HepG2 (cell line): ENCODE measurements around the gene CNDP1. TPM values are rescaled to one million over a fixed set of nuclear protein-coding genes. Genes with fewer than 3 reads are reported as not detected.

ENCODE experiments used
- ATAC-seq: fragments of 200-7000 bp; cut with Tn5 transposase; 3 replicates; pipeline ENCODE4 v1.9.1; 2020; ENCODE audit warnings: mild to moderate bottlenecking, moderate library complexity
- BruUV-seq: library from RNA; stranded (reverse); fragments of 400-500 nt; replicated peaks from 2 replicates; lab custom pipeline; 2021; lab: Mats Ljungman, UMichigan
- CTCF ChIA-PET: fragments of 300-600 bp; formaldehyde crosslinking; extraction: SDS; loops from one replicate; lab custom pipeline; 2021; ENCODE audit warnings: low total read pairs, inconsistent platforms, low intra/inter-chr PET ratio; lab: Yijun Ruan, JAX
- POLR2A ChIA-PET: fragments of 350-600 bp; sonication (Branson Sonifier 250); formaldehyde crosslinking; loops from one replicate; lab custom pipeline; 2020; ENCODE audit warnings: antibody characterized with exemption, inconsistent platforms; lab: Yijun Ruan, JAX
- DNase-seq: peaks from one replicate; pipeline ENCODE4 v3.0.0-alpha.2; 2015; ENCODE audit warnings: low spot score
- FAIRE-seq: peaks from 3 replicates; lab custom pipeline; 2011; peaks lifted over from hg19 to GRCh38; lab: Jason Lieb, UNC
- H2AFZ ChIP-seq: one replicate; pipeline ENCODE4 v1.6.1; 2011; ENCODE audit warnings: low read length, inconsistent platforms
- H3K27ac ChIP-seq: fragments of 300-600 bp; 3 replicates; pipeline ENCODE4 v1.8.0; 2011; ENCODE audit warnings: mixed run types, mild to moderate bottlenecking, mixed read lengths, low read length, inconsistent platforms; ENCODE audit not compliant: insufficient read depth; ENCODE audit errors: extremely low read length
- H3K27me3 ChIP-seq, 2 experiments: fragments of 200-600 bp in 1 of 2; 2 replicates in 1 of 2; 3 replicates in 1 of 2; pipeline versions ENCODE4 v1.6.0 to v1.8.0; 2011; ENCODE audit warnings: low read length in 2 of 2, mild to moderate bottlenecking in 2 of 2, moderate library complexity in 2 of 2, inconsistent platforms in 1 of 2; ENCODE audit not compliant: insufficient read depth in 2 of 2, control insufficient read depth in 1 of 2
- H3K36me3 ChIP-seq, 2 experiments: fragments of 200-600 bp in 1 of 2; replicated peaks in 1 of 2; 2 replicates in 1 of 2; 3 replicates in 1 of 2; pipeline versions ENCODE4 v1.5.1 to v1.8.0; 2011; ENCODE audit warnings: low read length in 2 of 2, inconsistent platforms in 1 of 2; ENCODE audit not compliant: insufficient read depth in 2 of 2, control insufficient read depth in 1 of 2
- H3K4me1 ChIP-seq: 2 replicates; pipeline ENCODE4 v1.5.1; 2012; ENCODE audit warnings: low read length, inconsistent platforms; ENCODE audit not compliant: insufficient read depth
- H3K4me2 ChIP-seq: 2 replicates; pipeline ENCODE4 v1.6.0; 2011; ENCODE audit warnings: low read depth, low read length, inconsistent platforms
- H3K4me3 ChIP-seq, 3 experiments: fragments of 200-600 bp in 1 of 3; sonication (generic), shearing (Covaris generic) in 1 of 3; replicated peaks in 1 of 3; 2 replicates each; pipeline ENCODE4 v1.5.1; 2011 to 2016; ENCODE audit warnings: low read length in 3 of 3, inconsistent platforms in 2 of 3, low read depth in 2 of 3, mild to moderate bottlenecking in 2 of 3, control low read depth in 1 of 3, mixed read lengths in 1 of 3; ENCODE audit not compliant: insufficient read depth in 1 of 3
- H3K79me2 ChIP-seq: one replicate; pipeline ENCODE4 v1.6.1; 2011; ENCODE audit warnings: low read length, inconsistent platforms; ENCODE audit not compliant: insufficient read depth
- H3K9ac ChIP-seq: 2 replicates; pipeline ENCODE4 v1.6.0; 2011; ENCODE audit warnings: mild to moderate bottlenecking, low read depth, low read length, inconsistent platforms; ENCODE audit not compliant: insufficient read depth
- H3K9me3 ChIP-seq: 2 replicates; pipeline ENCODE4 v1.5.1; 2012; ENCODE audit warnings: mild to moderate bottlenecking, low read length
- H4K20me1 ChIP-seq: 2 replicates; pipeline ENCODE4 v1.6.0; 2011; ENCODE audit warnings: inconsistent platforms, mild to moderate bottlenecking, low read length, moderate library complexity; ENCODE audit not compliant: insufficient read depth
- CENPBD1 ChIP-seq: sonication (generic); formaldehyde crosslinking; IDR thresholded peaks from 2 replicates; pipeline ENCODE4 v1.8.0; 2022; ENCODE audit warnings: missing genetic modification reagents, low read depth, mild to moderate bottlenecking, borderline replicate concordance
- CTCF ChIP-seq: sonication (generic); formaldehyde crosslinking; IDR thresholded peaks from 2 replicates; pipeline ENCODE4 v1.5.0; 2020; ENCODE audit warnings: mild to moderate bottlenecking, missing genetic modification reagents, moderate library complexity
- DMAP1 ChIP-seq: IDR thresholded peaks from 2 replicates; pipeline ENCODE4 v1.6.1; 2016
- ELF1 ChIP-seq: sonication (generic); formaldehyde crosslinking; IDR thresholded peaks from 2 replicates; pipeline ENCODE4 v1.4.0; 2020; ENCODE audit warnings: missing genetic modification reagents
- FLYWCH1 ChIP-seq: sonication (generic); formaldehyde crosslinking; IDR thresholded peaks from 2 replicates; pipeline ENCODE4 v1.8.1; 2023; ENCODE audit warnings: mild to moderate bottlenecking, missing genetic modification reagents
- HIVEP1 ChIP-seq: sonication (generic); formaldehyde crosslinking; IDR thresholded peaks from 2 replicates; pipeline ENCODE4 v1.4.0; 2020; ENCODE audit warnings: mild to moderate bottlenecking, missing genetic modification reagents
- HNRNPL ChIP-seq: fragments of 200-400 bp; formaldehyde crosslinking; IDR thresholded peaks from 2 replicates; pipeline ENCODE4 v1.6.1; 2017; ENCODE audit warnings: mild to moderate bottlenecking, low read depth, low read length
- NKX3-1 ChIP-seq: sonication (generic); formaldehyde crosslinking; IDR thresholded peaks from 2 replicates; pipeline ENCODE4 v1.5.0; 2020; ENCODE audit warnings: missing genetic modification reagents
- NR2F1 ChIP-seq, 2 experiments: fragments of 450-650 bp in 1 of 2; formaldehyde crosslinking in 1 of 2; IDR thresholded peaks; 2 replicates each; pipeline versions ENCODE4 v1.5.0 to v1.6.1; 2016 to 2020; ENCODE audit warnings: mild to moderate bottlenecking in 1 of 2, missing compliant biosample characterization in 1 of 2, missing genetic modification reagents in 1 of 2, moderate library complexity in 1 of 2
- REXO4 ChIP-seq: sonication (generic); formaldehyde crosslinking; IDR thresholded peaks from 2 replicates; pipeline ENCODE4 v1.8.0; 2022; ENCODE audit warnings: missing genetic modification reagents, mild to moderate bottlenecking, borderline replicate concordance
- RFXANK ChIP-seq: IDR thresholded peaks from 2 replicates; pipeline ENCODE4 v1.6.1; 2016
- TEAD2 ChIP-seq: sonication (generic); formaldehyde crosslinking; IDR thresholded peaks from 2 replicates; pipeline ENCODE4 v1.9.0; 2021; ENCODE audit warnings: missing genetic modification reagents
- ZMYM2 ChIP-seq: sonication (generic); formaldehyde crosslinking; IDR thresholded peaks from 2 replicates; pipeline ENCODE4 v1.8.0; 2022; ENCODE audit warnings: mild to moderate bottlenecking, missing genetic modification reagents
- ZNF121 ChIP-seq: sonication (generic); formaldehyde crosslinking; IDR thresholded peaks from 2 replicates; pipeline ENCODE4 v1.5.0; 2020; ENCODE audit warnings: mild to moderate bottlenecking, missing genetic modification reagents
- ZNF280D ChIP-seq: sonication (generic); formaldehyde crosslinking; IDR thresholded peaks from 2 replicates; pipeline ENCODE4 v1.5.1; 2020; ENCODE audit warnings: mild to moderate bottlenecking, missing genetic modification reagents
- ZNF296 ChIP-seq: sonication (generic); formaldehyde crosslinking; conservative IDR thresholded peaks from 2 replicates; pipeline ENCODE4 v1.5.0; 2020; ENCODE audit warnings: mild to moderate bottlenecking, missing genetic modification reagents
- ZNF333 ChIP-seq: sonication (generic); formaldehyde crosslinking; IDR thresholded peaks from 2 replicates; pipeline ENCODE4 v1.4.0; 2020; ENCODE audit warnings: mild to moderate bottlenecking, missing genetic modification reagents, borderline replicate concordance
- ZNF33A ChIP-seq: sonication (generic); formaldehyde crosslinking; IDR thresholded peaks from 2 replicates; pipeline ENCODE4 v1.5.1; 2020; ENCODE audit warnings: missing genetic modification reagents, mild to moderate bottlenecking, moderate library complexity, borderline replicate concordance
- ZNF724P ChIP-seq: sonication (generic); formaldehyde crosslinking; IDR thresholded peaks from 2 replicates; pipeline ENCODE4 v1.8.0; 2022; ENCODE audit warnings: missing genetic modification reagents, borderline replicate concordance
- ZNF746 ChIP-seq: sonication (generic); formaldehyde crosslinking; IDR thresholded peaks from 2 replicates; pipeline ENCODE4 v1.8.0; 2022; ENCODE audit warnings: mild to moderate bottlenecking, missing genetic modification reagents
- WGBS: methylation state at CpG from one replicate; pipeline ENCODE4 v1.1.6; 2017; ENCODE audit warnings: low lambda C conversion rate; 5-methylcytosine and 5-hydroxymethylcytosine counted together
- in situ Hi-C: cut with HindIII; loops from 2 replicates; pipeline ENCODE4 v1.10.0; 2017; ENCODE audit warnings: low pct_unique_long_range_greater_than_20kb; ENCODE audit not compliant: extremely low pct_ligation_motif_present
- intact Hi-C: fragments of 100-400 bp; cut with micrococcal nuclease; formaldehyde crosslinking; loops from one replicate; pipeline ENCODE4 v1.10.0; 2022; ENCODE audit not compliant: unreplicated experiment
- polyA plus RNA-seq, 8 experiments: library from polyadenylated mRNA; depleted of rRNA in 3 of 8; stranded (reverse) in 7 of 8; unstranded in 1 of 8; fragments of >200 nt; fragmentation: Illumina TruSeq in 4 of 8; extraction: Trizol in 4 of 8; gene quantifications; 2 replicates each; pipeline versions ENCODE4 v1.2.1 to v1.2.3, GENCODE V29; 2011 to 2016; ENCODE audit warnings: low read depth in 4 of 8, missing spikeins in 1 of 8, mixed read lengths in 1 of 8; ENCODE audit not compliant: insufficient read depth in 1 of 8
- total RNA-seq, 5 experiments: library from RNA; depleted of rRNA; stranded (reverse); fragments of >200 nt; fragmentation: Illumina TruSeq; extraction: Trizol; gene quantifications; 2 replicates each; pipeline ENCODE4 v1.2.3, GENCODE V29; 2016; ENCODE audit warnings: low read depth in 1 of 5

CNDP1 gene
- total and polyA plus RNA-seq, 2 of the 13 experiments (the other 11 are each of a cell fraction or from before 2014, with no cell fraction given): 0.01 TPM; not detected in 1

GRCh38 chr18:74486119-74486849 lies 48.0 kb upstream of the CNDP1 start (continued):
- TF ChIP-seq HNRNPL (0 out of 2 replicates have a peak, but pooled peaks have one; percentile 30), NKX3-1 (CRISPR knock-in tag) (no peak), ZNF121 (CRISPR knock-in tag) (no peak), HIVEP1 (CRISPR knock-in tag) (no peak), ZNF724P (CRISPR knock-in tag) (no peak), RFXANK (CRISPR knock-in tag) (no peak), ZNF746 (CRISPR knock-in tag) (no peak), ZNF296 (CRISPR knock-in tag) (no peak), REXO4 (CRISPR knock-in tag) (no peak), ZNF333 (CRISPR knock-in tag) (no peak), CTCF (CRISPR knock-in tag) (0 out of 2 replicates have a peak, but pooled peaks have one; percentile 3)

GRCh38 chr18:74488354-74488753 lies 45.9 kb upstream of the CNDP1 start:
- in situ Hi-C loops: loop anchor here (5.0 to 25.0 kb wide), 2 partner anchors 121 to 301 kb away; no protein-coding TSS in a partner anchor
- H3K9ac ChIP-seq: no peak overlapping the region
- ChIA-PET POLR2A (no interaction called here), CTCF (no interaction called here)
- intact Hi-C loops: no loop called here
- no peaks in the 10 kb centered on the region for H3K79me2 ChIP-seq
- H2AFZ ChIP-seq: no peak overlapping the region
- no peaks in the 10 kb centered on the region for H3K36me3 ChIP-seq
- no peaks in the 10 kb centered on the region for H4K20me1 ChIP-seq
- ATAC-seq (no peak), FAIRE-seq (no peak), DNase-seq (no peak)
- peaks cover 1 to 2% of the 10 kb centered on the region in 2 experiments; a peak in 2 of 5 replicates for H3K27me3 ChIP-seq
- H3K4me1 ChIP-seq: peaks cover 20% of the 10 kb centered on the region
- no peak overlapping the region for H3K27ac ChIP-seq
- no peak overlapping the region for H3K4me2 ChIP-seq
- H3K9me3 ChIP-seq: peaks cover 11% of the 10 kb centered on the region
- BruUV-seq: no TSS peak
- no peak overlapping the region for H3K4me3 ChIP-seq
- WGBS: 86% methylated on average over 8 of the region's 8 CpGs
- TF ChIP-seq ZNF280D (CRISPR knock-in tag) (no peak), CENPBD1 (CRISPR knock-in tag) (no peak), ZMYM2 (CRISPR knock-in tag) (no peak), FLYWCH1 (no peak), ELF1 (CRISPR knock-in tag) (no peak), TEAD2 (CRISPR knock-in tag) (no peak), DMAP1 (no peak), NR2F1 (CRISPR knock-in tag; IDR thresholded peaks at IDR 0.05) (no peak), ZNF33A (no peak)
